Fibroblast of skin of back (primary cell): ENCODE measurements around the gene LRRC8A.
"Not testable (repeated sequence)": the region's sequence is repeated elsewhere in the genome, so short reads cannot be mapped to it uniquely, and the experiment has no call there.

ENCODE experiments used
- DNase-seq: peaks from one replicate; pipeline ENCODE4 v3.0.0-alpha.2; 2013

LRRC8A gene

GRCh38 chr9:128923493-128923883 lies 41.6 kb downstream of the LRRC8A start:
- no peak for DNase-seq

- peak; percentile 44 for DNase-seq
Measured at GRCh38 chr9:128927731-128928411, 45.9 kb downstream of the LRRC8A start.

- DNase-seq: no peak
Measured at GRCh38 chr9:128928624-128929023, 46.7 kb downstream of the LRRC8A start.

GRCh38 chr9:128929560-128929959 lies 47.6 kb downstream of the LRRC8A start:
- no peak for DNase-seq

- DNase-seq: no peak
Measured at GRCh38 chr9:128933731-128934130, 51.8 kb downstream of the LRRC8A start.

- DNase-seq: no peak
Measured at GRCh38 chr9:128936171-128936865, 54.4 kb downstream of the LRRC8A start.

- DNase-seq: no peak
Measured at GRCh38 chr9:128937310-128938165, 55.6 kb downstream of the LRRC8A start.

- no peak for DNase-seq
Measured at GRCh38 chr9:128940271-128940921, 58.5 kb downstream of the LRRC8A start.

- DNase-seq: no peak
Measured at GRCh38 chr9:128940946-128941755, 59.2 kb downstream of the LRRC8A start.

- DNase-seq: no peak
Measured at GRCh38 chr9:128943832-128944620, 62.1 kb downstream of the LRRC8A start.

- DNase-seq: not testable (repeated sequence)
Measured at GRCh38 chr9:128944966-128945365, 63.0 kb downstream of the LRRC8A start.

GRCh38 chr9:128945798-128946501 lies 64.0 kb downstream of the LRRC8A start:
- no peak for DNase-seq

- DNase-seq: peak; percentile 19
Measured at GRCh38 chr9:128946571-128947276, 64.8 kb downstream of the LRRC8A start.

GRCh38 chr9:128947277-128947526 lies 65.3 kb downstream of the LRRC8A start:
- no peak for DNase-seq

- DNase-seq: peak; percentile 90
Measured at GRCh38 chr9:128947527-128948301, 65.8 kb downstream of the LRRC8A start, which contains the start of the genes DOLK and NUP188. DOLK (minus strand) TSS chr9:128947603; CDS start chr9:128947303, 300 bp downstream. NUP188 (plus strand) TSS chr9:128947699; CDS start chr9:128947720, 21 bp downstream.

- DNase-seq: not testable (repeated sequence)
Measured at GRCh38 chr9:128961403-128961802, 79.5 kb downstream of the LRRC8A start.
